Measurements from ENCODE around the gene GNG13.
"Not testable (repeated sequence)": the region's sequence is repeated elsewhere in the genome, so short reads cannot be mapped to it uniquely, and the experiment has no call there.

GNG13 gene

GRCh38 chr16:776298-776697 is 24.2 kb downstream of the GNG13 start:
- DNase-seq, result not testable (repeated sequence)

GRCh38 chr16:775236-775796 is 25.2 kb downstream of the GNG13 start:
- no peak for DNase-seq

DNA sequence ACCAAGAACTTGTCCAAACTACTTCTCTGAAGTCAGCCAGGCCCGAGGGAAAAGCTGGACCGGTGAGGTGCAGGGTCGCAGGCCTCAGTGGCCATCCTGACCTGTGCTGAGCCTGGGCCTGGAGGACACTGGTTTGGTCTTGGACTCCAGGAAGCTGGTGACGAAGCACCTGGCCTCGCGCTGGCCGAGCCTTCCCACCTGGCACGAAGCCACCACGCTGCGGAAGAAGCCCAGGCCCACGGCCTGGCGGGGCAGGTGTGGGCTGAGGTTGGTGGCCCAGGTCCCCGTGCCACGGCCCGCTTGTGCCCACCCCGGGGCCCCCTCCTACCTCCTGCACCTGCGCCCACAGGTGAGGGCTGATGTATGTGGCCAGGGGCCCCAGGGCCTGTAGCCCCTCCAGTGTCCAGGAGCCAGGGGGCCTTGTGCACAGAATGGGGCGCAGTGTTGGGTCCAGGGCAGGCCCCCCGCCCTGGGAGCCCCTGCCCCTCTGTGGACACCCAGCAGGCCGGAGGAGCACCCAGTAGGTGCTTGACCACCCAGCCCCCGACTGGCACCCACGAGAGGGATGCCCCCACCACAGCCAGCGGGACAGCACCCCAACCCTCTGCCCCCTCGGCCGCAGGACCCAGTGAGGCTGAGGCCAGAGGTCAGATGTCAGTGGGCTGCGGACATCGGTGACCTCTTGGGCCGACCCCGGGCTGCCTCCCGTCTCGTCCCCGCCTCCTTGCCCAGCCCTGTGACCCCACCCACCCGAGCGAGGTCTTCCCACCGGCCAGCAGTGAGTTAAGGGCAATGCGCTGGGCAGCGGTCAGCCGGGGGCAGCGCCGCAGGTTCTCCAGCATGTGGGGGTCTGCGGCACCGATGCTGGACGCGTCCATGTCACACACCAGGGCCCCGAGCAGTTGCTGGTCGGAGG is 26.2 kb downstream of the GNG13 start:
- DNase-seq, result no peak

DNA sequence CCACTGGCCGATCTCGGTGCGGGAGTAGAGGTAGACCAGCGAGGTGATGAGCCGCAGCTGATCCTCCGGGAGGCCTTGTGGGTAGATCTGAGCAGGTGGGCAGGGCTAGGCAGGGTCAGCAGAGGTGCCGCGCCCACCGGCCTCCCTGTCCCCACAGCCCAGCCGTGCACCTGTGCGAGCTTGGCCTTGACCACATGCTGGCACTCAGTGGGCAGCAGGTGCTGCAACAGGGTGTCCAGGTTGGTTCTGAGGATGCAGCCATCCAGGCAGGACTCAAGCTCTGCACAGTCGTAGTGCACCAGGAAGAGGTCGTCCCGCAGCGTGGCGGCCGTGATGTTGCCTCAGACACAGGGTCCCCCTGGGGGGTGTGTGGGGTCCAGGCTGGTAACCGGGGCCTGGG is 27.6 kb downstream of the GNG13 start:
- no peak for DNase-seq

GRCh38 chr16:770411-770810 is 30.1 kb downstream of the GNG13 start:
- DNase-seq, result no peak

GRCh38 chr16:769934-770333 is 30.6 kb downstream of the GNG13 start:
- no peak for DNase-seq

GRCh38 chr16:769184-769784 is 31.2 kb downstream of the GNG13 start:
- DNase-seq, result no peak

DNA sequence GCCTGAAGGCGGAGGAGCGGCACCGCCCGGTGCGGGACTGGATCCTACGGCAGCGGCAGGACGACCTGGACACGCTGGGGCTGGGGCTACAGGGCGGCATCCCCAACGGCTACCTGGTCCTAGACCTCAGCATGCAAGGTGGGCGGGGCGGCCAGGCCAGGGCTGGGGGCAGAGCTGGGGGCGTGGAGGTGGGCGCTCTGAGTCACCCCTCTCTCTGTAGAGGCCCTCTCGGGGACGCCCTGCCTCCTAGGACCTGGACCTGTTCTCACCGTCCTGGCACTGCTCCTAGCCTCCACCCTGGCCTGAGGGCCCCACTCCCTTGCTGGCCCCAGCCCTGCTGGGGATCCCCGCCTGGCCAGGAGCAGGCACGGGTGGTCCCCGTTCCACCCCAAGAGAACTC is 32.1 kb downstream of the GNG13 start:
- no peak for DNase-seq

DNA sequence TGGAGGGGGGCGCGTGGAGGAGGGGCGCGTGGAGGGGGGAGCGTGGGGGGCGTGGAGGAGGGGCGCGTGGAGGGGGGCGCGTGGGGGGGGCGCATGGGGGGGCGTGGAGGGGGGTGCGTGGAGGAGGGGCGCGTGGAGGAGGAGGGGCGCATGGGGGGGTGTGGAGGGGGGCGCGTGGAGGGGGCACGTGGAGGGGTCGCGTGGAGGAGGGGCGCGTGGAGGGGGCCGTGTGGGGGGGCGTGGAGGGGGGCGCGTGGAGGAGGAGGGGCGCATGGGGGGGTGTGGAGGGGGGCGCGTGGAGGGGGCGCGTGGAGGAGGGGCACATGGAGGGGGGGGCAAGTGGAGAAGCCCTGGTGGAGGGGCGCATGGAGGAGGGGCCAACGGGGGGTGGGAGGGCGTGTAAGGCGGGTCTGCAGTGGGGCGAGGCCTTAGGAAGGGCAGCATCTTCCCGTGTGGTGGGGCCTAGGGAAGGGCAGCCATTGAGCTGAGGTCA is 32.7 kb downstream of the GNG13 start:
- no peak for DNase-seq

DNA sequence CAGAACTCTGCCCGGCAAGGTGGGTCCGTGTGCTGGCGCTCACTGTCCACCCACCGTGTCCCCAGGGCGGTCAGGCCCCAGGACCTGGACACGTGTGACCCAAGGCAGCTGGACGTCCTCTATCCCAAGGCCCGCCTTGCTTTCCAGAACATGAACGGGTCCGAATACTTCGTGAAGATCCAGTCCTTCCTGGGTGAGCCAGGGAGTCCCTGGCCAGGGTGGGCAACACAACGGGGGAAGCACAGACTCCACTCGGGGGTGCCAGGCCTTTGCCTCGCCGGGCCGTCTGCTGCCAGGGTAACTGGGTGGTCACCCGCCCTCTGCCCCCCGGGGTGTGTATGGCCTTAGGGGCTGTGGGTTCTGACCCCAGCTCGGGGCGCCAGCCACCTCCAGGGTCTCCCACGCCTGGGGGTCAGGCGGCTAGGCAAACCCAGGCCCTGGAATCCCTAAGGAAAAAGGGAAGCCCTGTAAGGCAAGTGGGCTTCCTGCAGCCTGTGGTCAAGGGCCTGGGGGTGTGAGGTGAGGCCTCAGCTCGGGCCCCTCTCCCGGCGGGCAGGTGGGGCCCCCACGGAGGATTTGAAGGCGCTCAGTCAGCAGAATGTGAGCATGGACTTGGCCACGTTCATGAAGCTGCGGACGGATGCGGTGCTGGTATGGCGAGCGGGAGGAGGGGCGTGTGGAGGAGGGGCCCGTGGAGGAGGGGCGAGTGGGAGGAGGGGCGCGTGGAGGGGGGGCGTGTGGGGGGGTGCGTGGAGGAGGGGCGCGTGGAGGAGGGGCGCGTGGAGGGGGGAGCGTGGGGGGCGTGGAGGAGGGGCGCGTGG is 33.5 kb downstream of the GNG13 start:
- no peak for DNase-seq

DNA sequence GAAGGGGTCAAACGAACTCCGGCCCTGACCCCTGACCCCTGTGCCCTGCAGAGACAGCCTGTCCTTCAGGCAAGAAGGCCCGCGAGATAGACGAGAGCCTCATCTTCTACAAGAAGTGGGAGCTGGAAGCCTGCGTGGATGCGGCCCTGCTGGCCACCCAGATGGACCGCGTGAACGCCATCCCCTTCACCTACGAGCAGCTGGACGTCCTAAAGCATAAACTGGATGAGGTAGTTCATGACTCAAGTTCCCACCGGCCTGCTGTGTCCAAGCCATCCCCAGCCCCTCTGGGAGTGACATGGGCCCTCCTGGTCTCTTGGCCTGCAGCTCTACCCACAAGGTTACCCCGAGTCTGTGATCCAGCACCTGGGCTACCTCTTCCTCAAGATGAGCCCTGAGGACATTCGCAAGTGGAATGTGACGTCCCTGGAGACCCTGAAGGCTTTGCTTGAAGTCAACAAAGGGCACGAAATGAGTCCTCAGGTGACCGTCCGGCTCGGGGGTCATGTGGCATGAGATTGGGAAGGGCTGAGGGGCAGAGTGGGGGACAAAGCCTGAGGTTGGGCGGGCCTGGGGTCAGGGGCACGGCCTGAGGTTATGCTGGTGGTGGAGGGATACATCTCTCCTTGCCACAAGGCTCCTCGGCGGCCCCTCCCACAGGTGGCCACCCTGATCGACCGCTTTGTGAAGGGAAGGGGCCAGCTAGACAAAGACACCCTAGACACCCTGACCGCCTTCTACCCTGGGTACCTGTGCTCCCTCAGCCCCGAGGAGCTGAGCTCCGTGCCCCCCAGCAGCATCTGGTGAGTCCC is 34.3 kb downstream of the GNG13 start:
- DNase-seq, result no peak

GRCh38 chr16:765488-765865 is 35.1 kb downstream of the GNG13 start:
- DNase-seq, result no peak

DNA sequence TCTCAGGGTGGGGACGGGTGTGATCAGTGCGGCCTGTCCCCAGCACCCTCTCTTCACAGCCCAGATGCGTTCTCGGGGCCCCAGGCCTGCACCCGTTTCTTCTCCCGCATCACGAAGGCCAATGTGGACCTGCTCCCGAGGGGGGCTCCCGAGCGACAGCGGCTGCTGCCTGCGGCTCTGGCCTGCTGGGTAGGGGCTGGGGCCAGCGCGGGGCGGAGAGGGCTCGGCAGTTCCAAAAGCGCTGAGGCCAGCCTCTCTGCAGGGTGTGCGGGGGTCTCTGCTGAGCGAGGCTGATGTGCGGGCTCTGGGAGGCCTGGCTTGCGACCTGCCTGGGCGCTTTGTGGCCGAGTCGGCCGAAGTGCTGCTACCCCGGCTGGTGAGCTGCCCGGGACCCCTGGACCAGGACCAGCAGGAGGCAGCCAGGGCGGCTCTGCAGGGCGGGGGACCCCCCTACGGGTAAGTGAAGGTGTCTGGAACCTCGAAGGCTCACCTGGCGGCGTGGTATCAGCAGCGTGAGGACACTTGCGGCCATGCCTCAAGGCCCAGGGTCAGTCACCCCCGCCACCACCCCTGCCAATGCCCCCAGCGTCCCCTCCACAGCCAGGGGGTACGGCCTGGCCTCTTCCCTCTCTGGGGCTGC is 35.6 kb downstream of the GNG13 start:
- DNase-seq, result no peak

- no peak for DNase-seq
Observed at GRCh38 chr16:764184-764750, 36.3 kb downstream of the GNG13 start.

- DNase-seq, result no peak
Observed at GRCh38 chr16:763369-764183, 37.0 kb downstream of the GNG13 start.

- DNase-seq, result no peak
Observed at GRCh38 chr16:762595-763268, 37.8 kb downstream of the GNG13 start.

DNA sequence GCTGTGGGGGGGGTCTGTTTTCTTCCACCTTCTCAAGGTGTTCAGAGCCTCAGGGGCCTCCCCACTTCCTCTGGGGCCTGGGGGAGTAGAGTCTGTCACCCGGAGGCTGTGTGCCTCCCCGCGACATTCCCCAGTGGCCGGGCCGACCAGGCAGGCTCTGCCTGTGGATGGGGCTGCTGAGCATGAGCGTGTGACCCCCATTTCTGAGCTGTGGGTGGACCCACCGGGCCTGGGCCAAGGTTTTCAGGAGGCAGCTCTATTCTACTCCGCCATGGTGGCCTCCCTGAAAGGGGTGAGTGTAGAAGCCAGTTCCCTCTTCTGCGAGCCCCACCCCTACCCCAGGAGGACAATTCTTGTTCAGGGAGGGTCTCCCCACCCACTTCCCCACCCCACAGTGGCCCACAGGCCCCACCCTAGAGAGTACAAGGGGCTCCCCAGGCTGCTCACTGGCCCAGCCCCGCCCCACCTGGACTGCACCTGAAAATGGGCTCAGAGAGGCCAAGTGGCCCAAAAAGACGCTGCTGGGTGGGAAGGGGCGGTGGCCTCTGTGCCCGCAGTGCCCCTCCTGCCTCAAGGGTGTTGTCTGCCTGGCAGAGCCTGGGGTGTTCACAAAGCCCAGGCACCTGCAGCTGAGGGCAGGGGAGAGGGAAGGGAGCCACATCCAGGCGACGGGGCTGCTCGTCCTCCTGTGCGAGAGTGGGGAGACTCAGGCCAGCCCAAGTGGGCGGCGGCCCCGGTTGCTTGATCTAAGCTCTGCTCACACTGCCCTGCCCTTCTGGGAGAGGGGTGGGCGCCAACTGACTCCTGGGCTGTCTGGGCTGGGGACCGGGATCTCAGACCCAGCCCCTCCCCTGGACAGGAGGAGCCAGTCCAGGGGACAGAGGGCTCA is 38.7 kb downstream of the GNG13 start:
- no peak for DNase-seq

DNA sequence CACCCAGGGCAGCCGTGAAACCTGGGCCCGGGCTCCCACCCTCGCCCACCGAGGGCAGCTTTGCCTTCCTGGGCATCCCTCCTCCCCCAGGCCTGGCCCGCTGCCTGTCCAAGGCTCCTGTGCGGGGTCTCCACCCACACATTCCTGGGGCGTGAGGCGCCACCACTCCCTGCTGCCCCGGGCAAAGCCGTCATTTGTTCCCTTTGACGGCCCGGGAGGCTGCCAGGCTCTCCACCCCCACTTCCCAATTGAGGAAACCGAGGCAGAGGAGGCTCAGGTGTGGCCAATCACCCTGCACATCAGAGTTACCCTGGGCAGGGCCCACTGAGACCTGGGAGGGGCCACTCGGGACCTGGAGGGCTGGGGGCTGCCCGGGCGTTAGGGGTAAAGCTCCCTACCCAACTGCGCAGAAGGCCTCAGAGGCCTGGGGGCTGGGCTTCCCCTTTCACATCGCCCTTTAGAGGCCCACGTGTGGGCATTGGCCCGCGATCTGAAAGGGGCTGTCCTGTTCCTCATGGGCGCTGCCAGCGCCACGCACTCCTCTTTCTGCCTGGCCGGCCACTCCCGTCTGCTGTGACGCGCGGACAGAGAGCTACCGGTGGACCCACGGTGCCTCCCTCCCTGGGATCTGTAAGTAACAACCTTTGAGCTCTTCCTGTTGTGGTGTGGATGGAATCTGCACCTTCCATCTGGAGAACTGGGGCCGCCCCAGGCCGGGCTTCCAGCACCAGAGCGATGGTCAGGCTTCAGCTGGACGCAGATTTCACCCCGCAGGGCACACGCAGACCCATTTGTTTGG is 39.8 kb downstream of the GNG13 start, which contains the start of gene MSLN:
Gene MSLN, plus strand, starts transcription at position 190 of the 799 bp plus-strand sequence. CDS start 1,947 bp downstream, outside the sequence.
- no peak for DNase-seq

Measured in DMS79 (cell line).